Right lobe of liver (tissue), 6 donors: ENCODE data around the gene APOBEC3G. TPM values are rescaled to one million over a fixed set of nuclear protein-coding genes. Genes with fewer than 3 reads are reported as not detected.

Experiments used
- ATAC-seq, 4 donors: fragments of 200-7000 bp; cut with Tn5 transposase; one replicate each; pipeline ENCODE4 v1.9.1; 2020; ENCODE audit warnings: mild to moderate bottlenecking in 4 of 4, moderate library complexity in 4 of 4
- DNase-seq, 3 donors: peaks; one replicate each; pipeline ENCODE4 v3.0.0-alpha.2; 2020
- H3K27ac ChIP-seq, 3 donors: fragments of 200-600 bp; one replicate each; pipeline ENCODE4 v1.8.0; 2022
- H3K27me3 ChIP-seq, 2 donors: fragments of 200-600 bp; one replicate each; pipeline ENCODE4 v1.8.0; 2022
- H3K36me3 ChIP-seq, 4 donors: fragments of 200-600 bp; sonication (generic) in 1 of 4; one replicate each; pipeline versions ENCODE4 v1.5.1 to v1.8.0; 2017 to 2022; ENCODE audit warnings: control low read depth in 1 of 4
- H3K4me1 ChIP-seq, 4 donors: fragments of 200-600 bp; sonication (generic) in 1 of 4; one replicate each; pipeline versions ENCODE4 v1.5.1 to v1.8.0; 2017 to 2022; ENCODE audit warnings: control low read depth in 1 of 4
- H3K4me3 ChIP-seq, 3 donors: fragments of 200-600 bp; one replicate each; pipeline ENCODE4 v1.8.0; 2022
- H3K9me3 ChIP-seq, 4 donors: fragments of 200-600 bp; sonication (generic) in 1 of 4; one replicate each; pipeline versions ENCODE4 v1.5.1 to v1.8.0; 2017 to 2022; ENCODE audit warnings: control low read depth in 1 of 4
- CTCF ChIP-seq, 4 donors: fragments of 200-600 bp in 3 of 4; fragments of 450-650 bp in 1 of 4; IDR thresholded peaks; one replicate each; pipeline versions ENCODE4 v1.5.1 to v1.8.0; 2016 to 2022; ENCODE audit warnings: antibody characterized with exemption in 4 of 4, mild to moderate bottlenecking in 2 of 4
- POLR2A ChIP-seq: fragments of 450-650 bp; IDR thresholded peaks from one replicate; pipeline ENCODE4 v1.6.1; 2017; ENCODE audit warnings: antibody characterized with exemption, mild to moderate bottlenecking
- WGBS: methylation state at CpG from one replicate; pipeline ENCODE4 v1.1.6; 2018; ENCODE audit warnings: low coverage, low lambda C conversion rate; ENCODE audit not compliant: insufficient coverage; ENCODE audit errors: missing lambda C conversion rate; 5-methylcytosine and 5-hydroxymethylcytosine counted together
- intact Hi-C, 2 donors: fragments of 100-400 bp; cut with DNase I; formaldehyde crosslinking; loops; one replicate each; pipeline versions ENCODE4 v1.11.2 to v1.14.1; 2022
- total RNA-seq, 6 experiments: library from RNA; depleted of rRNA in 2 of 6; stranded (reverse); fragments of >200 nt in 2 of 6; fragmentation: NEBNext Ultra II Directional in 3 of 6; extraction: Animal tissue kit (Norgen Biotek cat#: 25700) in 3 of 6; gene quantifications; one replicate each; pipeline versions ENCODE4 v1.1.0 to v1.2.4, GENCODE V29; 2016 to 2023
- donor health status: DM: no; HTN: yes; CAD: no.
- donor health status: DM: no; HTN: no; CAD: no.
- donor health status: DM: no; HTN: no; CAD: no.
- donor health status: DM: no; HTN: yes; CAD: no.
- donor health status: DM: no; HTN: yes; CAD: no.

APOBEC3G gene
- total RNA-seq, 6 experiments from 2014 or later: 0.42 to 3.0 (median 2.0) TPM

DNA sequence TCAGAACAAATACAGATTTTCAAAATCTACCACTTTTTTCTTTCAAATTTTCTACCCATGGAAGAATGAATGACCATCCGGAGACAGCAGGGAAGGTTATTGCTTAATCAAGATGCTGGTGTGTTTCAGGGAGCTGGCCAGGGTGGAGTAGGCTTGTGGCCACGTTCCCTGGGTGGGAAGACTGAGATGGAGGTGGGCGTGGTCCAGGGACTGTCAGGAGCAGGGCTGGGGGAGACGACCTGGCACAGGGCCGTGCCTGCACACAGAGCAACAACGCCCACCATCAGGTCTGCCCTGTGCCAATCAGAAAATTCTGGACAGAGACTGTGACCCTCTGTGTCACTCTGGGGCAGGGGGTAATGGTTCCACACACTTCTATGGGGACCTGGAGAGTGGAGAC lies 12.9 kb downstream of the APOBEC3G start:
- 80% methylated on average over 1 of the region's 6 CpGs for whole genome bisulfite sequencing
- Histone ChIP-seq H3K9me3 (no peaks in the 10 kb centered on the region), H3K27me3 (no peaks in the 10 kb centered on the region), H3K36me3 (no peaks in the 10 kb centered on the region), H3K4me1 (no peaks in the 10 kb centered on the region), H3K27ac (no peak overlapping the region), H3K4me3 (no peak overlapping the region)
- DNase-seq (no peak), ATAC-seq (no peak)
- intact Hi-C loops: no loop called here
- no peak for TF ChIP-seq CTCF (IDR thresholded peaks at IDR 0.05)
- TF ChIP-seq POLR2A: no peak

DNA sequence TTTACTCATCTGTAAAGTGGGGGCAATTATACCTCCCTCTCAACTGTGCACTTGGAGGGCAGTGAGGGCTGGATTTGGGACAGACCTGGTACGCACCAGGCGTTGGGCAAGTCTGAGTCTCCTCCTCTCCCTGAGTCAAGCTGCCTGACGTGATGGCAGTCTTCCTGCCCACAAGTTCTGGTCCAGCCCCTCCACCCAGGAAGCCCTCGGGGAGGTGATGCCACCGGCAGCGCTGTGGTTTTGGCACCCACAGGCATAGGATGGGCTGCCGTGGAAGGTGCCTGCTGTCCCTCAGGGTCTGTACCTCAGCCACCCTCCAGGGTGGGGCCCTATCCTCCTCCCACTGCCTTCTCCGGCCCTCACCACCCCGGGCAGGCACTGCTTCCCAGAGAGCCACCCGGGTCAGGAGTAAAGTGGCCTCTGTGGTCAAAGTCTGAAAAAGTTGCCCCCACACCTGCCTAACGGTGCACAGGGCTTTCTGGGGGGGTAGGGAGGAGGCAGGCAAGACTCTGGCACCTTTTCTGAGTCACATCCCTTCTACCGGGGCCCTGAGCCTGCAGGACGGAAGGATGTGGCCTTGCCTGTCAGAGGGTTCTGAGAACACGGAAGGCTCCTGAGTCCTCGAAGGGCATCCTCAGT lies 13.5 kb downstream of the APOBEC3G start:
- Histone ChIP-seq H3K27ac (no peak overlapping the region), H3K27me3 (no peaks in the 10 kb centered on the region), H3K9me3 (no peaks in the 10 kb centered on the region), H3K4me3 (no peak overlapping the region), H3K36me3 (no peaks in the 10 kb centered on the region), H3K4me1 (no peaks in the 10 kb centered on the region)
- 19% methylated on average over 4 of the region's 15 CpGs for WGBS
- intact Hi-C loops: no loop called here
- TF ChIP-seq CTCF (IDR thresholded peaks at IDR 0.05) (no peak), POLR2A (no peak)
- DNase-seq: no peak
- peak; percentile 37 to 64 (median 50) for ATAC-seq

- DNase-seq: peak in 1 of 3 donors; percentile 35
- TF ChIP-seq CTCF (IDR thresholded peaks at IDR 0.05) (no peak), POLR2A (no peak)
- Histone ChIP-seq H3K27me3 (no peaks in the 10 kb centered on the region), H3K4me1 (no peaks in the 10 kb centered on the region), H3K4me3 (no peak overlapping the region), H3K9me3 (no peaks in the 10 kb centered on the region), H3K27ac (no peak overlapping the region), H3K36me3 (no peaks in the 10 kb centered on the region)
- intact Hi-C loops: no loop called here
- no peak for ATAC-seq
- WGBS: 77% methylated on average over 4 of the region's 23 CpGs
Observed at GRCh38 chr22:39091126-39092081, 14.3 kb downstream of the APOBEC3G start.

GRCh38 chr22:39092111-39092862 lies 15.2 kb downstream of the APOBEC3G start:
- ATAC-seq: no peak
- no peak for TF ChIP-seq POLR2A
- no peak for TF ChIP-seq CTCF (IDR thresholded peaks at IDR 0.05)
- intact Hi-C loops: no loop called here
- Histone ChIP-seq H3K9me3 (no peaks in the 10 kb centered on the region), H3K27me3 (no peaks in the 10 kb centered on the region), H3K27ac (no peak overlapping the region), H3K4me1 (no peaks in the 10 kb centered on the region), H3K4me3 (no peak overlapping the region), H3K36me3 (no peaks in the 10 kb centered on the region)
- DNase-seq: no peak
- 28% methylated on average over 6 of the region's 8 CpGs for WGBS
